ENCODE measurements around the gene KRTAP5-2.

Gene KRTAP5-2

DNA sequence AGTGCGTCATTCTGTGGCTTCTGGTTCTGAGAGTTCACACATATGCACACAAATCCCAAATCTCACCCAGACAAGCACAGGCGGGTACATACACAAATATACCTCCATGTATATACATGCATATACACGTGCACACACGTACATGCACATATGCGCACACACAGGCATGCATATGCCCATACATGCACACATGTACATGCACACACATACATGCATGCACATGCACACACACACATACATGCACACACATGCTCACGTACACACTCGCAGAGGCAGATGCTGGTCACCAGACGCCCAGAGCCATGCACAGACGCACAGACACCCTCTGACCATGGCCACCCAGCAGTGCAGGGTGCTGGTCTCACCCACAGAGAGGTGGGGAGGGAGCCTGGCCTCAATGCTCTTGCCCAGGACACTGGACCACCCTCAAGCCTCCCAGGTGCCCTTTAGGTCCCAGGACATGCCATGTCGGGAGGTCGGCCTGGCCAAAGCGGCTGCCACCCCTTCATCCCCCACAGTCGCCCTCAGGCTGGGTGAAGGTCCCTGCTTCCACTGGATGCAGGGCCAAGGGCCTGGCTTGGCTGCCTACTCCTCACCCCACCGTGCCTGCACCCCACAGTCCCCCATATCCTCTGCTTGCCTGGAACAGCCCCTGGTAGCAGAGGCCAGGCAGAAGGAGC lies 35.5 kb downstream of the KRTAP5-2 start:
- H3K9me3 ChIP-seq (ENCODE audit: severe bottlenecking) = no peaks in the 10 kb centered on the region
- TF ChIP-seq CTCF (IDR thresholded peaks at IDR 0.05; ENCODE audit: poor library complexity, severe bottlenecking) = no peak
- no peak for ATAC-seq (ENCODE audit: low read depth)

GRCh38 chr11:1561955-1562354 lies 36.1 kb downstream of the KRTAP5-2 start:
- TF ChIP-seq CTCF (IDR thresholded peaks at IDR 0.05; ENCODE audit: poor library complexity, severe bottlenecking) = no peak
- H3K27ac ChIP-seq (ENCODE audit: poor library complexity, severe bottlenecking) = no peak overlapping the region
- DNase-seq (ENCODE audit: low spot score) (no peak), ATAC-seq (ENCODE audit: low read depth) (no peak)
- H3K9me3 ChIP-seq (ENCODE audit: severe bottlenecking) = no peaks in the 10 kb centered on the region
- H3K36me3 ChIP-seq (ENCODE audit: low read depth) = no peaks in the 10 kb centered on the region
- peaks cover 22% of the 10 kb centered on the region for H3K4me1 ChIP-seq (ENCODE audit: insufficient read depth, poor library complexity, severe bottlenecking)
- H3K27me3 ChIP-seq (ENCODE audit: insufficient read depth, poor library complexity, severe bottlenecking) = no peaks in the 10 kb centered on the region
- H3K4me3 ChIP-seq (ENCODE audit: severe bottlenecking) = no peak overlapping the region

More for the DNA sequence above, 35.5 kb downstream of the KRTAP5-2 start:
- Histone ChIP-seq H3K36me3 (ENCODE audit: low read depth) (no peaks in the 10 kb centered on the region), H3K27me3 (ENCODE audit: insufficient read depth, poor library complexity, severe bottlenecking) (no peaks in the 10 kb centered on the region), H3K4me3 (ENCODE audit: severe bottlenecking) (no peak overlapping the region), H3K4me1 (ENCODE audit: insufficient read depth, poor library complexity, severe bottlenecking) (peaks cover 21% of the 10 kb centered on the region), H3K27ac (ENCODE audit: poor library complexity, severe bottlenecking) (no peak overlapping the region)
- no peak for DNase-seq (ENCODE audit: low spot score)

DNA sequence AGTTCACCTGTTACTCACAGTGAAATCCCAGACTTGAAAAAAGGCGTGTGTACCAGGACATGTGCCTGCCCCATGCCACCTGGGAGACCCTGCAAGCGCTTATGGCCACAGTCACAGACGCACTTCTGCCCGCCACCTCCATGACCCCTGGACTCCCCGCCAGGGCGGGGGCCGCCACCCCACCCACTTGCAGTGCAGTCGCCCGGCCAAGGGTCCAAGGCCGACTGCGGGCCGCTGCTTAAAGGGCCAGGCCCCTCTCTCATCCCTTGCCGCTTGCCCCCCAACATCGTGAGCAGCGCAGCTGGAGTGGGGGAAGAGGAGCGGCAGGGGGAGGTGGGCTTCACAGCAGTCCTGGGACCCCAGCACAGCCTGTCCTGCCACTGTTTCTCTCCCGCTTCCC lies 36.8 kb downstream of the KRTAP5-2 start:
- DNase-seq (ENCODE audit: low spot score) (no peak), ATAC-seq (ENCODE audit: low read depth) (no peak)
- Histone ChIP-seq H3K4me1 (ENCODE audit: insufficient read depth, poor library complexity, severe bottlenecking) (peaks cover 22% of the 10 kb centered on the region), H3K4me3 (ENCODE audit: severe bottlenecking) (no peak overlapping the region), H3K27me3 (ENCODE audit: insufficient read depth, poor library complexity, severe bottlenecking) (no peaks in the 10 kb centered on the region), H3K36me3 (ENCODE audit: low read depth) (no peaks in the 10 kb centered on the region), H3K27ac (ENCODE audit: poor library complexity, severe bottlenecking) (no peak overlapping the region), H3K9me3 (ENCODE audit: severe bottlenecking) (no peaks in the 10 kb centered on the region)
- TF ChIP-seq CTCF (IDR thresholded peaks at IDR 0.05; ENCODE audit: poor library complexity, severe bottlenecking) = no peak

- no peak for ATAC-seq (ENCODE audit: low read depth)
- Histone ChIP-seq H3K4me3 (ENCODE audit: severe bottlenecking) (no peak overlapping the region), H3K27ac (ENCODE audit: poor library complexity, severe bottlenecking) (no peak overlapping the region), H3K4me1 (ENCODE audit: insufficient read depth, poor library complexity, severe bottlenecking) (peaks cover 22% of the 10 kb centered on the region), H3K27me3 (ENCODE audit: insufficient read depth, poor library complexity, severe bottlenecking) (no peaks in the 10 kb centered on the region), H3K9me3 (ENCODE audit: severe bottlenecking) (no peaks in the 10 kb centered on the region), H3K36me3 (ENCODE audit: low read depth) (no peaks in the 10 kb centered on the region)
- no peak for DNase-seq (ENCODE audit: low spot score)
- no peak for TF ChIP-seq CTCF (IDR thresholded peaks at IDR 0.05; ENCODE audit: poor library complexity, severe bottlenecking)
Observed at GRCh38 chr11:1560649-1561251, 37.3 kb downstream of the KRTAP5-2 start.
